ENCODE results near the gene IGSF11.

- TF ChIP-seq POLR2AphosphoS5 (IDR thresholded peaks at IDR 0.05; ENCODE audit: low read depth) (no peak), SPI1 (IDR thresholded peaks at IDR 0.05; ENCODE audit: borderline replicate concordance, low read depth) (no peak), CTCF (IDR thresholded peaks at IDR 0.05; ENCODE audit: insufficient read depth, low read length) (no peak), REST (IDR thresholded peaks at IDR 0.05; ENCODE audit: insufficient replicate concordance, low read depth) (no peak)
Observed at GRCh38 chr3:118968640-118969039, 66.0 kb downstream of the IGSF11 start.
